H9 (cell line): ENCODE measurements around the gene ZNF84. TPM values are rescaled to one million over a fixed set of nuclear protein-coding genes. Genes with fewer than 3 reads are reported as not detected.

Experiments
- DNase-seq: peaks from one replicate; pipeline ENCODE4 v3.0.0-alpha.2; 2017
- H2AFZ ChIP-seq: one replicate; pipeline ENCODE4 v1.6.1; 2013; ENCODE audit warnings: mild to moderate bottlenecking, low read length, control low read depth, moderate library complexity
- H2AK5ac ChIP-seq: 2 replicates; pipeline ENCODE4 v1.6.1; 2013; ENCODE audit warnings: low read length, control low read depth, mixed read lengths; ENCODE audit not compliant: insufficient read length
- H2BK120ac ChIP-seq: one replicate; pipeline ENCODE4 v1.6.1; 2013; ENCODE audit warnings: low read depth, mild to moderate bottlenecking, low read length, control low read depth, inconsistent platforms; ENCODE audit not compliant: poor library complexity, severe bottlenecking
- H2BK12ac ChIP-seq: 2 replicates; pipeline ENCODE4 v1.6.1; 2013; ENCODE audit warnings: low read length, control low read depth, mixed read lengths, low read depth; ENCODE audit not compliant: insufficient read length
- H2BK15ac ChIP-seq: 2 replicates; pipeline ENCODE4 v1.6.1; 2013; ENCODE audit warnings: low read depth, low read length, control low read depth
- H2BK20ac ChIP-seq: one replicate; pipeline ENCODE4 v1.6.1; 2013; ENCODE audit warnings: low read depth, mild to moderate bottlenecking, low read length, control low read depth, inconsistent platforms; ENCODE audit not compliant: poor library complexity, severe bottlenecking
- H2BK5ac ChIP-seq: 2 replicates; pipeline ENCODE4 v1.6.1; 2013; ENCODE audit warnings: low read length, control low read depth, mixed read lengths; ENCODE audit not compliant: insufficient read length
- H3K14ac ChIP-seq: 2 replicates; pipeline ENCODE4 v1.6.1; 2013; ENCODE audit warnings: low read length, control low read depth; ENCODE audit not compliant: insufficient read depth
- H3K18ac ChIP-seq: 2 replicates; pipeline ENCODE4 v1.6.1; 2013; ENCODE audit warnings: low read depth, mild to moderate bottlenecking, mixed read lengths, low read length, control low read depth; ENCODE audit not compliant: insufficient read length
- H3K23ac ChIP-seq: 2 replicates; pipeline ENCODE4 v1.6.1; 2013; ENCODE audit warnings: low read length, control low read depth, mixed read lengths, low read depth; ENCODE audit not compliant: insufficient read length
- H3K23me2 ChIP-seq: 2 replicates; pipeline ENCODE4 v1.6.1; 2013; ENCODE audit warnings: low read depth, mild to moderate bottlenecking, mixed read lengths, low read length, control low read depth; ENCODE audit not compliant: insufficient read length, poor library complexity, severe bottlenecking
- H3K27ac ChIP-seq: 2 replicates; pipeline ENCODE4 v1.5.1; 2013; ENCODE audit warnings: low read length, control low read depth, mixed read lengths, low read depth; ENCODE audit not compliant: insufficient read length
- H3K27me3 ChIP-seq: 2 replicates; pipeline ENCODE4 v1.6.1; 2013; ENCODE audit warnings: low read length, control low read depth, inconsistent platforms; ENCODE audit not compliant: insufficient read depth
- H3K4ac ChIP-seq: 2 replicates; pipeline ENCODE4 v1.6.1; 2013; ENCODE audit warnings: low read depth, mild to moderate bottlenecking, control low read depth, inconsistent platforms, low read length, moderate library complexity
- H3K4me1 ChIP-seq: 2 replicates; pipeline ENCODE4 v1.6.1; 2013; ENCODE audit warnings: low read length, control low read depth, inconsistent platforms; ENCODE audit not compliant: insufficient read depth
- H3K4me2 ChIP-seq: 2 replicates; pipeline ENCODE4 v1.6.1; 2013; ENCODE audit warnings: low read length, control low read depth, mixed read lengths; ENCODE audit not compliant: insufficient read length, insufficient read depth
- H3K56ac ChIP-seq: 2 replicates; pipeline ENCODE4 v1.6.1; 2013; ENCODE audit warnings: low read depth, mild to moderate bottlenecking, mixed read lengths, low read length, control low read depth; ENCODE audit not compliant: insufficient read length
- H3K79me1 ChIP-seq: 2 replicates; pipeline ENCODE4 v1.6.1; 2013; ENCODE audit warnings: low read depth, mild to moderate bottlenecking, moderate library complexity, low read length, control low read depth, inconsistent platforms; ENCODE audit not compliant: insufficient read depth, poor library complexity, severe bottlenecking
- H3K79me2 ChIP-seq: 2 replicates; pipeline ENCODE4 v1.6.1; 2013; ENCODE audit warnings: low read length, control low read depth, inconsistent platforms; ENCODE audit not compliant: insufficient read depth
- H3K9ac ChIP-seq: 2 replicates; pipeline ENCODE4 v1.6.1; 2013; ENCODE audit warnings: low read length, control low read depth, mixed read lengths; ENCODE audit not compliant: insufficient read length; ENCODE audit errors: extremely low read depth
- H3K9me3 ChIP-seq: one replicate; pipeline ENCODE4 v1.6.1; 2013; ENCODE audit warnings: low read depth, low read length, inconsistent platforms; ENCODE audit not compliant: control insufficient read depth
- H3T11ph ChIP-seq: one replicate; pipeline ENCODE4 v1.6.1; 2013; ENCODE audit warnings: mild to moderate bottlenecking, low read length, control low read depth, inconsistent platforms
- H4K20me1 ChIP-seq: one replicate; pipeline ENCODE4 v1.6.1; 2013; ENCODE audit not compliant: control insufficient read depth, insufficient read length, insufficient read depth
- H4K5ac ChIP-seq: 2 replicates; pipeline ENCODE4 v1.6.1; 2013; ENCODE audit warnings: low read depth, mild to moderate bottlenecking, mixed read lengths, low read length, control low read depth; ENCODE audit not compliant: insufficient read length
- H4K8ac ChIP-seq: replicated peaks from 2 replicates; pipeline ENCODE4 v1.6.1; 2013; ENCODE audit warnings: low read length, control low read depth, mixed read lengths, low read depth; ENCODE audit not compliant: insufficient read length
- H4K91ac ChIP-seq: 2 replicates; pipeline ENCODE4 v1.6.1; 2013; ENCODE audit warnings: low read depth, mild to moderate bottlenecking, moderate library complexity, mixed read lengths, low read length, control low read depth; ENCODE audit not compliant: insufficient read length
- H3K27ac Mint-ChIP-seq, 3 experiments: 2 replicates in 2 of 3; 3 replicates in 1 of 3; pipeline ENCODE4 v1.8.0; 2020 to 2021; ENCODE audit warnings: mixed read lengths in 3 of 3, mild to moderate bottlenecking in 1 of 3, moderate library complexity in 1 of 3
- H3K27me3 Mint-ChIP-seq: 2 replicates; pipeline ENCODE4 v1.8.0; 2021; ENCODE audit warnings: low read depth, mild to moderate bottlenecking, moderate library complexity, mixed read lengths
- H3K36me3 Mint-ChIP-seq, 3 experiments: 2 replicates in 2 of 3; 3 replicates in 1 of 3; pipeline ENCODE4 v1.8.0; 2020 to 2021; ENCODE audit warnings: low read depth in 3 of 3, mixed read lengths in 3 of 3; ENCODE audit not compliant: insufficient read depth in 1 of 3
- H3K4me1 Mint-ChIP-seq, 2 experiments: 2 replicates each; pipeline ENCODE4 v1.8.0; 2020; ENCODE audit warnings: mixed read lengths in 2 of 2
- H3K4me3 Mint-ChIP-seq, 2 experiments: 2 replicates in 1 of 2; 3 replicates in 1 of 2; pipeline ENCODE4 v1.8.0; 2020 to 2021; ENCODE audit warnings: mild to moderate bottlenecking in 2 of 2, mixed read lengths in 2 of 2, moderate library complexity in 1 of 2
- H3K9me3 Mint-ChIP-seq, 2 experiments: 2 replicates in 1 of 2; 3 replicates in 1 of 2; pipeline ENCODE4 v1.8.0; 2020; ENCODE audit warnings: mild to moderate bottlenecking in 2 of 2, mixed read lengths in 2 of 2, moderate library complexity in 1 of 2
- WGBS: extraction: QIAGEN DNeasy Blood & Tissue Kit; methylation state at CpG from one replicate; pipeline ENCODE4 v1.1.7; 2013; ENCODE audit warnings: missing lambda C conversion rate, low lambda C conversion rate, mixed read lengths; ENCODE audit not compliant: insufficient read length; ENCODE audit errors: extremely low coverage; 5-methylcytosine and 5-hydroxymethylcytosine counted together
- total RNA-seq: library from RNA; stranded (reverse); gene quantifications from 2 replicates; pipeline ENCODE4 v1.2.1, GENCODE V29; 2021
- TF ChIP-seq, protein P1 (sequence below): fragments of 200-600 bp; sonication (generic); conservative IDR thresholded peaks from 3 replicates; pipeline ENCODE4 v1.8.0; 2021; ENCODE audit warnings: antibody characterized with exemption, mild to moderate bottlenecking

ZNF84 gene
- total RNA-seq, 1 experiment from 2014 or later = 45.1 TPM

DNA sequence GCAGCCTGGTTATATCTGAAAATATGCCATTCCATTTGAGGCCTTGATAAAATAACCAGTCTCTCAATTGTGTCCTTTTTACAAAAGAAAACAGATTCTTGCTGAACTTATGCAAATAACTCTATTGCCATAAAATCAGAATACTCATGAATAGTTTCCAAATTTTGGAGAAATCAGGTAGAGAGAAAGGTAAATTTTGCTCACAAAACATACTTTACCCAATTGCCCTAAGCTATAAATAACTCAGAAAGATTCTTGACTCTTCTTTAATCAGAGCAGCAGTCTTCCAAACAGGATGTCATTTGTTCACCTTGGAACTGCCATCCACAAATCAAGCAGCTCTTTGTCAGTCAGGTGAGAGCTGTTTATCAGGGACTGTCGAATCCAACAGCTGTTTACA is 38.6 kb upstream of the ZNF84 start:
- no CpG with 5 or more reads among the region's 1 CpG for WGBS
- H4K8ac ChIP-seq = no peak overlapping the region

More for the DNA sequence above, 38.6 kb upstream of the ZNF84 start:
- no peak overlapping the region for H3K27ac ChIP-seq
- no peaks in the 10 kb centered on the region for H3K79me2 ChIP-seq
- no peak overlapping the region for H2BK15ac ChIP-seq
- no peak overlapping the region for H3K18ac ChIP-seq
- H3K23me2 ChIP-seq = no peaks in the 10 kb centered on the region
- H3K4ac ChIP-seq = no peak overlapping the region
- no peak overlapping the region for H2AK5ac ChIP-seq
- H2BK120ac ChIP-seq = no peak overlapping the region
- H4K91ac ChIP-seq = no peak overlapping the region
- no peak overlapping the region for H3K4me2 ChIP-seq
- H3K27me3 ChIP-seq = no peaks in the 10 kb centered on the region
- H2BK5ac ChIP-seq = no peak overlapping the region
- H3K4me1 ChIP-seq = no peaks in the 10 kb centered on the region
- no peak overlapping the region for H3K9ac ChIP-seq
- no peak overlapping the region for H4K5ac ChIP-seq
- no peak overlapping the region for H2AFZ ChIP-seq
- H3K79me1 ChIP-seq = peaks cover 5% of the 10 kb centered on the region
- no peaks in the 10 kb centered on the region for H3K4me1 Mint-ChIP-seq
- H3K9me3 ChIP-seq = peaks cover 58% of the 10 kb centered on the region
- no peak overlapping the region for H2BK12ac ChIP-seq
- H3T11ph ChIP-seq = no peak overlapping the region
- DNase-seq = no peak
- no peak overlapping the region for H2BK20ac ChIP-seq
- H4K20me1 ChIP-seq = no peaks in the 10 kb centered on the region
- TF ChIP-seq, protein P1, sequence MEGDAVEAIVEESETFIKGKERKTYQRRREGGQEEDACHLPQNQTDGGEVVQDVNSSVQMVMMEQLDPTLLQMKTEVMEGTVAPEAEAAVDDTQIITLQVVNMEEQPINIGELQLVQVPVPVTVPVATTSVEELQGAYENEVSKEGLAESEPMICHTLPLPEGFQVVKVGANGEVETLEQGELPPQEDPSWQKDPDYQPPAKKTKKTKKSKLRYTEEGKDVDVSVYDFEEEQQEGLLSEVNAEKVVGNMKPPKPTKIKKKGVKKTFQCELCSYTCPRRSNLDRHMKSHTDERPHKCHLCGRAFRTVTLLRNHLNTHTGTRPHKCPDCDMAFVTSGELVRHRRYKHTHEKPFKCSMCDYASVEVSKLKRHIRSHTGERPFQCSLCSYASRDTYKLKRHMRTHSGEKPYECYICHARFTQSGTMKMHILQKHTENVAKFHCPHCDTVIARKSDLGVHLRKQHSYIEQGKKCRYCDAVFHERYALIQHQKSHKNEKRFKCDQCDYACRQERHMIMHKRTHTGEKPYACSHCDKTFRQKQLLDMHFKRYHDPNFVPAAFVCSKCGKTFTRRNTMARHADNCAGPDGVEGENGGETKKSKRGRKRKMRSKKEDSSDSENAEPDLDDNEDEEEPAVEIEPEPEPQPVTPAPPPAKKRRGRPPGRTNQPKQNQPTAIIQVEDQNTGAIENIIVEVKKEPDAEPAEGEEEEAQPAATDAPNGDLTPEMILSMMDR = no peak
- no peaks in the 10 kb centered on the region; the same call in 1 of the 2 replicates for H3K27me3 Mint-ChIP-seq
- H3K56ac ChIP-seq = no peak overlapping the region
- no peak overlapping the region for H3K14ac ChIP-seq
- no peak overlapping the region for H3K4me3 Mint-ChIP-seq
- peaks cover 88 to 94% of the 10 kb centered on the region in 2 experiments for H3K9me3 Mint-ChIP-seq
- no peak overlapping the region for H3K27ac Mint-ChIP-seq
- peaks cover 73 to 81% (median 81%) of the 10 kb centered on the region in 3 experiments for H3K36me3 Mint-ChIP-seq
- no peak overlapping the region for H3K23ac ChIP-seq
